Subcutaneous abdominal adipose tissue (tissue), 5 donors: ENCODE data around the gene KCNS3.

Experiments used
- H3K27ac ChIP-seq: one replicate; pipeline ENCODE4 v1.7.0; 2013; ENCODE audit warnings: low read depth, mild to moderate bottlenecking, inconsistent platforms, low read length, moderate library complexity
- H3K27me3 ChIP-seq, 5 donors: one replicate each; pipeline ENCODE4 v1.7.0; 2013; ENCODE audit warnings: low read length in 5 of 5, inconsistent platforms in 1 of 5; ENCODE audit not compliant: control insufficient read depth in 5 of 5, insufficient read depth in 4 of 5
- H3K36me3 ChIP-seq, 5 donors: one replicate each; pipeline ENCODE4 v1.7.0; 2013; ENCODE audit warnings: low read length in 5 of 5; ENCODE audit not compliant: control insufficient read depth in 5 of 5, insufficient read depth in 5 of 5
- H3K4me1 ChIP-seq, 5 donors: one replicate each; pipeline ENCODE4 v1.7.0; 2013; ENCODE audit warnings: low read length in 5 of 5, mild to moderate bottlenecking in 3 of 5, moderate library complexity in 1 of 5; ENCODE audit not compliant: control insufficient read depth in 5 of 5, insufficient read depth in 5 of 5
- H3K4me3 ChIP-seq, 5 donors: one replicate each; pipeline ENCODE4 v1.7.0; 2013; ENCODE audit warnings: low read length in 5 of 5, low read depth in 1 of 5
- H3K9ac ChIP-seq, 5 donors: one replicate each; pipeline ENCODE4 v1.7.0; 2013; ENCODE audit warnings: low read length in 5 of 5, mild to moderate bottlenecking in 4 of 5, moderate library complexity in 3 of 5
- H3K9me3 ChIP-seq, 5 donors: one replicate each; pipeline ENCODE4 v1.7.0; 2013; ENCODE audit warnings: low read length in 5 of 5; ENCODE audit not compliant: control insufficient read depth in 5 of 5
- donor health status: healthy.
- donor health status: healthy.
- donor health status: healthy.
- donor health status: healthy.
- donor health status: healthy.

The KCNS3 gene, protein sequence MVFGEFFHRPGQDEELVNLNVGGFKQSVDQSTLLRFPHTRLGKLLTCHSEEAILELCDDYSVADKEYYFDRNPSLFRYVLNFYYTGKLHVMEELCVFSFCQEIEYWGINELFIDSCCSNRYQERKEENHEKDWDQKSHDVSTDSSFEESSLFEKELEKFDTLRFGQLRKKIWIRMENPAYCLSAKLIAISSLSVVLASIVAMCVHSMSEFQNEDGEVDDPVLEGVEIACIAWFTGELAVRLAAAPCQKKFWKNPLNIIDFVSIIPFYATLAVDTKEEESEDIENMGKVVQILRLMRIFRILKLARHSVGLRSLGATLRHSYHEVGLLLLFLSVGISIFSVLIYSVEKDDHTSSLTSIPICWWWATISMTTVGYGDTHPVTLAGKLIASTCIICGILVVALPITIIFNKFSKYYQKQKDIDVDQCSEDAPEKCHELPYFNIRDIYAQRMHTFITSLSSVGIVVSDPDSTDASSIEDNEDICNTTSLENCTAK

DNA sequence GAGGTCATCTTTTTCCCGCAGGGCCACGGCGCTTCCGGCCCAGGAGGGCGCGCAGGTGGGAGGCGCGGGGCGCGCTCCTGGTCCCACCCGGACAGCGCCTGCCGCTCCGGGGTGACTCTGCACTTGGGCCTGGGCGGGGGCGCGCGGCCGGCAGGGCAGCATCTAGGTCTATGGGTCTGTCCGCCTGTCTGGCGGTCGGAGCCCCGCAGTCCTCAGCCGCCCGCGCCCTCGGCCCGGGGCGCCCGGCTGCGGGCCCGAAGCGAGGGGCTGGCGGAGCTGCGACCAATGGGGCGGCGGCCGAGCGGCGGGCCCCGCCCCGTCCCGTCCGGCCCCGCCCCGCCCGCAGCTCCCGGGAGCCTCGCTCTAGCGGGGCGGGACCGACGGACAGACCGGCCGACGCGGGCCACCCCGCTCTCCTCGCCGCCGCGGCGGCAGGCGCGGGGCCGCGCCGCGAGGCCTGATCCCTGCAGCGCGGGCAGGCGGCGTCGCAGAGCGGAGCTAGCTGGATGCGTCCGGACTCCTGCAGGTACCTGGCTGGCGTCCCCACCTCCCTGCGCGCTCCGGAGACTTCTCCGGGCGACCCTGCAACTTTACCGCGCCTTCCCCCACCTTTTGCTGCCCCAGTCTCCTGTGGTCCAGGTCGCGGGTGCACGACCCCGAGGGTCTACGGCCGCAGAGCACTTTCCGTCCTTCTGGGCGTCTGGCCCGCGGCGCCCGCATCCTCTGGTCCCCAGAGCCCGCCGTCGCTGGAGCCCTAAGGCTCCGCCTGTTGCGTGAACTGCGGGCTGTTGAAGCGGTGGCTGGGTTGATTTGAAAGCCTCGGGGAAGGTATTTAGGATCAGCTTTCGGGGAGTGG, at the start of gene KCNS3:
Gene KCNS3, plus strand, starts transcription at position 387 of the 856 bp plus-strand sequence. CDS start 52,342 bp downstream, outside the sequence.
- Histone ChIP-seq H3K27me3 (peaks cover 0 to 23% (median 6%) of the 10 kb centered on the region in 5 donors), H3K9ac (peak within 1 kb of the TSS in 4 of 5 donors; percentile 11 to 51 (median 42)), H3K27ac (no peak within 1 kb of the TSS), H3K36me3 (no peaks in the 10 kb centered on the region), H3K4me1 (peaks cover 0 to 20% (median 18%) of the 10 kb centered on the region in 5 donors), H3K9me3 (no peaks in the 10 kb centered on the region), H3K4me3 (peak within 1 kb of the TSS; percentile 64 to 85 (median 71))

GRCh38 chr2:17830053-17831034, 48.1 kb upstream of the KCNS3 start:
- H3K4me1 ChIP-seq, result peaks cover 0 to 9% (median 8%) of the 10 kb centered on the region in 5 donors
- H3K9me3 ChIP-seq, result no peaks in the 10 kb centered on the region
- H3K27me3 ChIP-seq, result peaks cover 4 to 16% (median 9%) of the 10 kb centered on the region in 5 donors
- no peak overlapping the region for H3K27ac ChIP-seq
- peak overlapping the region in 2 of 5 donors; percentile 28 to 45 for H3K4me3 ChIP-seq
- H3K36me3 ChIP-seq, result no peaks in the 10 kb centered on the region
- no peak overlapping the region for H3K9ac ChIP-seq

DNA sequence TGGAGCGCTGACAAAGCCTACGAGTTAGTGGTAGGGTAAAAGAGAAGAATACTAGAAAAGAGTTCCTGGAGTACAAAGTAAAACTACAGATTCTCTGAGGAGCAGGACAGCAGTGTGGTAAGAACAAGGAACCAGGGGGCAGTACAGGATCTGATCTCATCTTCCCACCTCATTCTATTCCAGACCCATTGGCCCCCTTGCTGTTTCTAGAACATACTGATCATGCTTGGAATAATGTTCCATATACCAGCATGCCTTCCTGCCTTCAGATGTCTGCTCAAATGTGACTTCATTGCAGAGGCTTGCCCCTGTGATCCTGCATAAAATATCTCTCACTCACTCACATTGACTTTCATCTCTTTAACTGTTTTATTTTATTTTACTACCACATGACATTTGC, 43.0 kb upstream of the KCNS3 start:
- H3K27ac ChIP-seq, result no peak overlapping the region

GRCh38 chr2:17839959-17840358, 38.5 kb upstream of the KCNS3 start:
- Histone ChIP-seq H3K27me3 (no peaks in the 10 kb centered on the region), H3K36me3 (no peaks in the 10 kb centered on the region), H3K4me3 (no peak overlapping the region), H3K9me3 (no peaks in the 10 kb centered on the region), H3K4me1 (no peaks in the 10 kb centered on the region), H3K27ac (no peak overlapping the region), H3K9ac (no peak overlapping the region)

More for the DNA sequence above, 43.0 kb upstream of the KCNS3 start:
- no peaks in the 10 kb centered on the region for H3K36me3 ChIP-seq
- H3K9me3 ChIP-seq, result no peaks in the 10 kb centered on the region
- no peak overlapping the region for H3K9ac ChIP-seq
- peaks cover 4 to 9% (median 5%) of the 10 kb centered on the region in 5 donors for H3K27me3 ChIP-seq
- H3K4me3 ChIP-seq, result no peak overlapping the region
- peaks cover 0 to 5% (median 4%) of the 10 kb centered on the region in 5 donors for H3K4me1 ChIP-seq

- no peak overlapping the region for H3K27ac ChIP-seq
- no peak overlapping the region for H3K4me3 ChIP-seq
- H3K9ac ChIP-seq, result no peak overlapping the region
- no peaks in the 10 kb centered on the region for H3K36me3 ChIP-seq
- H3K27me3 ChIP-seq, result no peaks in the 10 kb centered on the region
- H3K9me3 ChIP-seq, result no peaks in the 10 kb centered on the region
- no peaks in the 10 kb centered on the region for H3K4me1 ChIP-seq
These were observed 35.0 kb upstream of the KCNS3 start for GRCh38 chr2:17843457-17843856.

- Histone ChIP-seq H3K27me3 (no peaks in the 10 kb centered on the region), H3K9me3 (no peaks in the 10 kb centered on the region), H3K36me3 (no peaks in the 10 kb centered on the region), H3K27ac (no peak overlapping the region), H3K9ac (no peak overlapping the region), H3K4me1 (no peaks in the 10 kb centered on the region), H3K4me3 (no peak overlapping the region)
These were observed 32.7 kb upstream of the KCNS3 start for GRCh38 chr2:17845806-17846205.

DNA sequence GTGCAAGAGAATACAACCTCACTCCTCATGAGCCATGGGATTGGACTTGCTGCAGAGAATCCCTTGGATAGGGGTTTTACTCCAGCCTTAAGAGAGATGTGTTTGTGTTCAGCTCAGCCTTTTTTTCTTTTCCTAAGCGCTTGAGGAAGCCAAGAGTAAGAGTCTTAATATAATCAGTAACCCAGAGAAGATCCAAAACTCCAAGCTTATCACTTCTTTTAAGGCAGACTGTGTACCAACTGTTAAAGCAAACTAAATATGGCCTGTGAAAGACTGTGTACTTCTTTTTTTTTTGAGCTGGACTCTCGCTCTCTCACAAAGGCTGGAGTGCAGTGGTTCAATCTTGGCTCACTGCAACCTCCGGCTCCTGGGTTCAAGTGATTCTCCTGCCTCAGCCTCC, 31.8 kb upstream of the KCNS3 start:
- no peaks in the 10 kb centered on the region for H3K27me3 ChIP-seq

DNA sequence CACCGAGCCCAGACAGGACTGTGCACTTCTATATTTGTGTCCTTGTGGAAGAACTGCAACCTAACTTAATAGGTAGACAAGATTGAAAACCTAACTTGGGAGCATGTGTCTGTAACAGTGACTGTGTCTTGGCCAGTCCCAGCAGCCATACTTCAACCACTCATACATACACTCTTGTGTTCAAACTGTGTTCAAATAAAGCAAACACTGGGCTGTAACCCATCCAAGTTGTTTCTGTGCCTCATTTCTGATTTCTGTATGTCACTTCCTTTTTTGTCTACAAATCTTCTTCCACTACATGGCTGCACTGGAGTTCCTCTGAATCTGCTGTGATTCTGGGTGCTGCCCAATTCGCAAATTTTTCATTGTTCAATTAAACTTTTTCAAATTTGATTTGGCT, 31.2 kb upstream of the KCNS3 start:
- Histone ChIP-seq H3K9ac (no peak overlapping the region), H3K4me3 (no peak overlapping the region), H3K27me3 (peaks cover 0 to 4% (median 2%) of the 10 kb centered on the region in 5 donors), H3K9me3 (no peaks in the 10 kb centered on the region), H3K27ac (no peak overlapping the region), H3K36me3 (no peaks in the 10 kb centered on the region), H3K4me1 (no peaks in the 10 kb centered on the region)

More for the DNA sequence above, 31.8 kb upstream of the KCNS3 start:
- no peaks in the 10 kb centered on the region for H3K9me3 ChIP-seq
- no peak overlapping the region for H3K9ac ChIP-seq
- no peak overlapping the region for H3K27ac ChIP-seq
- H3K4me3 ChIP-seq, result no peak overlapping the region
- H3K36me3 ChIP-seq, result no peaks in the 10 kb centered on the region
- H3K4me1 ChIP-seq, result no peaks in the 10 kb centered on the region

- H3K4me1 ChIP-seq, result no peaks in the 10 kb centered on the region
- no peaks in the 10 kb centered on the region for H3K9me3 ChIP-seq
- peaks cover 0 to 10% (median 2%) of the 10 kb centered on the region in 5 donors for H3K27me3 ChIP-seq
- H3K27ac ChIP-seq, result no peak overlapping the region
- H3K4me3 ChIP-seq, result no peak overlapping the region
- H3K36me3 ChIP-seq, result no peaks in the 10 kb centered on the region
- H3K9ac ChIP-seq, result no peak overlapping the region
These were observed 29.2 kb upstream of the KCNS3 start for GRCh38 chr2:17849275-17849674.
